Measurements from ENCODE around the gene TBX20. TPM values are rescaled to one million over a fixed set of nuclear protein-coding genes. Genes with fewer than 3 reads are reported as not detected.

Gene TBX20
- total RNA-seq, 1 donor from 2014 or later: not detected

DNA sequence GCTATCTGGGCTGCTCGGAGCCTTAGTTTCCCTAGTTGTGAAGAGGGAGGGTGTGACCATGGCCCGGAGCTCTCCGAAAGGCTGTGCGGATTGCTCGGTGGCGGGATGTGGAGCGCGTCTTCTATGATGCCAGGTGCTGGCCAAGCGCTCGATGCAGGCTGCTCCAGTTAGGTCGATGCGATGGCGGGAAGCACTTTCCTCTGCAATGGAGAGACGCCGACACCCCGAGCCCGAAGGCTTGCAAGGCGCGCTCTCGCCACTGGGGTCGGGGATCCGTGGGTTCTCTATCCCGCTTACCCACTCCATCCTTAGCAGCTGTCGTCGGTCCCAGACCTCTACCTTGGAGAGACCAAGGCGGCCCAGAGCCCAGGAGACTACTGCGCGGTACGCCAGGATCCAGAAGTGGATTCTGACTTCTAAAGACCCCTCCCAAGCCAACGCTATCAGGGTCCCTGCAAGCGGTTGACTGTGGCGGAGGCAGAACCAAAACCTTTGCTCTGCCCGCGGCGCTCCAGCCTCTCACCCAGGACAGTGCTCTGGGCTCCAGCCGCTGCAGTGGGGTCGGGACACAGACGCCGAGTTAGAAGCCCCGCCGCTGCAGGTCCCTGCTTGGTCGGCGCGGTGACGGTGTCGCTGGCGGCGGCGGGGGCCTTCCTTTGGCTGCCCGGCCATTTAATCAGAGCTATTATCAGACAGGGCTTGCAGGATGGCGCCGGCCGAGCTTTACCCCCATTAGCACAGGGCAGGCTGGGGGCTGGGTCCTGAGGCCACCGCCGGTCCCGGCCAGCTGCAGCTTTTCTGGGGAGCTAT lies 7.8 kb upstream of the TBX20 start:
- TF ChIP-seq, protein P1, sequence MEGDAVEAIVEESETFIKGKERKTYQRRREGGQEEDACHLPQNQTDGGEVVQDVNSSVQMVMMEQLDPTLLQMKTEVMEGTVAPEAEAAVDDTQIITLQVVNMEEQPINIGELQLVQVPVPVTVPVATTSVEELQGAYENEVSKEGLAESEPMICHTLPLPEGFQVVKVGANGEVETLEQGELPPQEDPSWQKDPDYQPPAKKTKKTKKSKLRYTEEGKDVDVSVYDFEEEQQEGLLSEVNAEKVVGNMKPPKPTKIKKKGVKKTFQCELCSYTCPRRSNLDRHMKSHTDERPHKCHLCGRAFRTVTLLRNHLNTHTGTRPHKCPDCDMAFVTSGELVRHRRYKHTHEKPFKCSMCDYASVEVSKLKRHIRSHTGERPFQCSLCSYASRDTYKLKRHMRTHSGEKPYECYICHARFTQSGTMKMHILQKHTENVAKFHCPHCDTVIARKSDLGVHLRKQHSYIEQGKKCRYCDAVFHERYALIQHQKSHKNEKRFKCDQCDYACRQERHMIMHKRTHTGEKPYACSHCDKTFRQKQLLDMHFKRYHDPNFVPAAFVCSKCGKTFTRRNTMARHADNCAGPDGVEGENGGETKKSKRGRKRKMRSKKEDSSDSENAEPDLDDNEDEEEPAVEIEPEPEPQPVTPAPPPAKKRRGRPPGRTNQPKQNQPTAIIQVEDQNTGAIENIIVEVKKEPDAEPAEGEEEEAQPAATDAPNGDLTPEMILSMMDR (IDR thresholded peaks at IDR 0.05): no peak

DNA sequence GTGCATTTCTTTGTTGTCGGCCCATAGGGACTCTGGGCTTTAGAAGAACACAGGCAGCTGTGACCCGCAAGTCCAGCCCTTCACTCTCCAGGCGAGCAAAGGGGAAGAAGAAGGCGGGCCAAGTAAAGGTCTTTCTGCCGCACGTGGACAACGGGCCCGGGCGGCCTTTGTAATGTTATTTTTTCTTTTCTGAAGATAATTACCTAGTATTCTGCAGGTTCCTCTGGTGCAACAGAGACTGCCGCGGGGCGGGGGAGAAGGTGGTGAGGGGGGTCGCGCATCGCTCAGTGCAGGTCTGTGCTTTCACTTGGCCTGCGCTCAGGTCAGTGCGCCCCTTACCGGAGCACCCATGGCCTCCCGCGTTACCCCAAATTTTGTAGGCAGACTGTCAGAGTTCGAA lies 7.1 kb upstream of the TBX20 start:
- DNase-seq: no peak
- intact Hi-C loops (cut with DNase I): no loop called here
- peaks cover 86% of the 10 kb centered on the region for H3K27me3 ChIP-seq

More for the DNA sequence above, 7.8 kb upstream of the TBX20 start:
- Histone ChIP-seq H3K4me1 (no peaks in the 10 kb centered on the region), H3K4me3 (no peak overlapping the region), H3K27me3 (peaks cover 79% of the 10 kb centered on the region), H3K36me3 (no peaks in the 10 kb centered on the region), H3K9me3 (no peaks in the 10 kb centered on the region), H3K27ac (no peak overlapping the region)
- intact Hi-C loops (cut with DNase I): no loop called here
- peak; percentile 13 for ATAC-seq
- DNase-seq: no peak

DNA sequence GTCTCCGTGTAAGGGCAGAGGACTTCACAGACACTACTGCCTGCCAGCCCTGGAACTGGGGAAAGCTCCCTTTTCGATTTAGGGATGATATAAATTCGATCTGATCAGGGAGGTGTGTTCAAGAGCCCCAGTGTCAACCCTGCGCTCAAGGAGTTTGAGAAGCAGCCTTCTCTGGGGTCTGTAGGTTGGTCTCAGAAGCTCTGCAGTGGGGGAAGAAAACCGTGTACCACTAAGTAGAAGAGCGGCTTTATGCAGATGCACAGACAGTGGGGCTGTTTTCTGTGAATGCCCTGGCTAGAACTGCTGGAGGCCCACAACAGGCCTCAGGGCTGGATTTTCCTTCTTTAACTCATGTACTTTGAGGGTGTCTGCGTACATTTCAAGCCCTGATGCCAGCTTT lies 6.3 kb upstream of the TBX20 start:
- intact Hi-C loops (cut with DNase I): no loop called here

More for the DNA sequence above, 7.1 kb upstream of the TBX20 start:
- TF ChIP-seq, protein P1 (IDR thresholded peaks at IDR 0.05): no peak
- ATAC-seq: no peak
- H3K36me3 ChIP-seq: no peaks in the 10 kb centered on the region
- no peaks in the 10 kb centered on the region for H3K4me1 ChIP-seq
- H3K9me3 ChIP-seq: no peaks in the 10 kb centered on the region
- no peak overlapping the region for H3K27ac ChIP-seq
- no peak overlapping the region for H3K4me3 ChIP-seq

DNA sequence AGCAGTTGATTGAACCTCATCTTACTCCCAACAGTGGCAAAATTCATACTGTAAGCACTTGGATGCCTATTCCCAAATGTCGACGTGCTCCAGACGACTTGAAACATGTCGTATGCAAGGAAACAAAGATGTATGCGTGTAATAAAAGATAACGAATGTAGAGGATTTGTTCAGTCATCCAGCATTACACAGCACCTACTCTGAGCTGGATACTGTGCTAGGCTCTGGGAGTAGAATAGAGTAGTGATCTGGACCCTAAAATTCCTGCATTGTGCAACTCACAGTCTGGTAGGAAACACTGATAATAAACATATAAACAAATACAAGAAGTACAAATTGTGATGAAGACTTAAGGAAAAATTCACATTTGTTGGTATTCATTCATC lies 5.6 kb upstream of the TBX20 start:
- intact Hi-C loops (cut with DNase I): no loop called here
- Histone ChIP-seq H3K9me3 (no peaks in the 10 kb centered on the region), H3K27ac (no peak overlapping the region), H3K4me1 (no peaks in the 10 kb centered on the region), H3K36me3 (no peaks in the 10 kb centered on the region), H3K27me3 (peaks cover 100% of the 10 kb centered on the region), H3K4me3 (no peak overlapping the region)
- DNase-seq: no peak
- TF ChIP-seq, protein P1 (IDR thresholded peaks at IDR 0.05): no peak
- no peak for ATAC-seq

More for the DNA sequence above, 6.3 kb upstream of the TBX20 start:
- TF ChIP-seq, protein P1 (IDR thresholded peaks at IDR 0.05): no peak
- ATAC-seq: no peak
- no peak overlapping the region for H3K4me3 ChIP-seq
- H3K27ac ChIP-seq: no peak overlapping the region
- DNase-seq: no peak
- no peaks in the 10 kb centered on the region for H3K9me3 ChIP-seq
- H3K36me3 ChIP-seq: no peaks in the 10 kb centered on the region
- H3K4me1 ChIP-seq: no peaks in the 10 kb centered on the region
- peaks cover 94% of the 10 kb centered on the region for H3K27me3 ChIP-seq

DNA sequence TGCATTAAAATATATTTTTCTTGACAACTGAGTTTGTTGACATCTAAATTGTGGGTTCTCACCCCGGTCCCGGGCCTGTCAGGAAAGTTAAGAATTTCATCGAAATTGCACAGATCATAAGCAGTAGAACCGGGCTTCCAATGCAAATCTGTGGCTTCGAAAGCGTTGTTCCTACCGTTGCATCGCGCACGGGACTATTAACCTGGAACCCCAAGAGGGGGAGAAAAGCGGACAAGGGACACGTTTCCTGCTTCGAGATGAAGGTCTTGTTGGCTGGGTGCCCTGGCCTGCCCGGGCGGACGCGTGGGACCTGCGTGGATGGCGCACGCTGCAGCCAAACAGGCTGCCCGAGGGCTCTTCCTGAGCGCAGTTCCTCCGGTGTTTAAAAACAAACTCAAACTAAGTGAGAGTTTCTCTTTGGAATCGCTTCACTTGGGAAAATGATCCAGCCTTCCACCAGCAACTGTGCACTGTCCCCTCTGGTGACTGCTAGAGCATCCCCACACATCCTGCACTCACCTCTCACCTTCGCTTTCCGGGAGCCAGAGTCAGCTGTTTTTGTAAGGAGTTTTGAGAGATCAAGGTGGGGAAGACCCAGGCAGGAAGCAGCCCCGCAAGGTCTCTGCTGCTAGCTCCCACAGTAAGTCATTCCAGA lies 5.1 kb upstream of the TBX20 start:
- Histone ChIP-seq H3K4me1 (no peaks in the 10 kb centered on the region), H3K9me3 (no peaks in the 10 kb centered on the region), H3K27ac (no peak overlapping the region), H3K36me3 (no peaks in the 10 kb centered on the region), H3K4me3 (no peak overlapping the region), H3K27me3 (peaks cover 100% of the 10 kb centered on the region)
- ATAC-seq: no peak
- no peak for DNase-seq
- TF ChIP-seq, protein P1 (IDR thresholded peaks at IDR 0.05): no peak
- intact Hi-C loops (cut with DNase I): no loop called here

Data from upper lobe of right lung (tissue), 1 donor.